ENCODE results near the gene SMARCA2.

GRCh38 chr9:2130941-2131340 lies 115.8 kb downstream of the SMARCA2 start:
- no peak for TF ChIP-seq CTCF (IDR thresholded peaks at IDR 0.05 in 2 of 3, conservative IDR thresholded peaks at IDR 0.05 in 1 of 3; ENCODE audit: control insufficient read depth in 2 of 3, extremely low read depth in 1 of 3, insufficient read depth in 1 of 3, low read depth in 3 of 3, low read length in 3 of 3)
- TF ChIP-seq CEBPB (IDR thresholded peaks at IDR 0.05; ENCODE audit: borderline replicate concordance in 1 of 2, low read depth in 2 of 2, low read length in 2 of 2) = no peak
- no peak for TF ChIP-seq PKNOX1 (IDR thresholded peaks at IDR 0.05)
- TF ChIP-seq ASH2L (IDR thresholded peaks at IDR 0.05; ENCODE audit: borderline replicate concordance, low read depth) = no peak
- TF ChIP-seq CHD4 (IDR thresholded peaks at IDR 0.05) = no peak
- no peak for TF ChIP-seq EED (IDR thresholded peaks at IDR 0.05; ENCODE audit: low read depth)
- no peak for TF ChIP-seq POLR2AphosphoS5 (IDR thresholded peaks at IDR 0.05; ENCODE audit: low read length)
- no peak for TF ChIP-seq DPF2 (IDR thresholded peaks at IDR 0.05)
- TF ChIP-seq CHD2 (IDR thresholded peaks at IDR 0.05; ENCODE audit: borderline replicate concordance, low read depth, low read length) = no peak
- TF ChIP-seq ZSCAN29 (IDR thresholded peaks at IDR 0.05) = no peak
- no peak for TF ChIP-seq ZNF217 (IDR thresholded peaks at IDR 0.05)
- TF ChIP-seq ATF3 (IDR thresholded peaks at IDR 0.05; ENCODE audit: borderline replicate concordance, extremely low read depth, low read depth, low read length) = no peak

All from GM12878 (cell line).